Measurements from ENCODE around the gene CBX8.

The CBX8 gene

DNA sequence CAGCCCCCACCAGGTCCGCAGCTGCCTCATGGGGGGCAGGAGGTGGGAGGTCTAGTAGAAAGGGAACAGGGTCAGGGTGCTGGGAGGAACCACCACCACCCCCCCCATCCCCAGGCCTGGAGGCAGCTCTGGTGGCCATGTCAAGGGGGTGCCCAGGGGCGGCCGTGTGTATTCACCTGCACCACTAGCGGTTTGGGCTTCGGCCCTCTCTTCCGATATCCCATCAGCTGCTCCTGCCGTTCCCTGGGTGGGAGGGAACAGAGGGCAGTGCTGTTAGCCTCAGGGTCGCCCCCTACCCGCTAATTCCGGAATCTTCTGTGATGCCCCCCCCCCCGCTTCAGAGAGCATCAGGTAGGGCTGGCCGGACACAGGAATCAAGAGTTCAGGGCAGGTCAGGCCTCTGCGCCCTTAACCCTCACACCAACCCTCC, 38.6 kb upstream of the CBX8 start:
- DNase-seq (ENCODE audit: low spot score): no peak

DNA sequence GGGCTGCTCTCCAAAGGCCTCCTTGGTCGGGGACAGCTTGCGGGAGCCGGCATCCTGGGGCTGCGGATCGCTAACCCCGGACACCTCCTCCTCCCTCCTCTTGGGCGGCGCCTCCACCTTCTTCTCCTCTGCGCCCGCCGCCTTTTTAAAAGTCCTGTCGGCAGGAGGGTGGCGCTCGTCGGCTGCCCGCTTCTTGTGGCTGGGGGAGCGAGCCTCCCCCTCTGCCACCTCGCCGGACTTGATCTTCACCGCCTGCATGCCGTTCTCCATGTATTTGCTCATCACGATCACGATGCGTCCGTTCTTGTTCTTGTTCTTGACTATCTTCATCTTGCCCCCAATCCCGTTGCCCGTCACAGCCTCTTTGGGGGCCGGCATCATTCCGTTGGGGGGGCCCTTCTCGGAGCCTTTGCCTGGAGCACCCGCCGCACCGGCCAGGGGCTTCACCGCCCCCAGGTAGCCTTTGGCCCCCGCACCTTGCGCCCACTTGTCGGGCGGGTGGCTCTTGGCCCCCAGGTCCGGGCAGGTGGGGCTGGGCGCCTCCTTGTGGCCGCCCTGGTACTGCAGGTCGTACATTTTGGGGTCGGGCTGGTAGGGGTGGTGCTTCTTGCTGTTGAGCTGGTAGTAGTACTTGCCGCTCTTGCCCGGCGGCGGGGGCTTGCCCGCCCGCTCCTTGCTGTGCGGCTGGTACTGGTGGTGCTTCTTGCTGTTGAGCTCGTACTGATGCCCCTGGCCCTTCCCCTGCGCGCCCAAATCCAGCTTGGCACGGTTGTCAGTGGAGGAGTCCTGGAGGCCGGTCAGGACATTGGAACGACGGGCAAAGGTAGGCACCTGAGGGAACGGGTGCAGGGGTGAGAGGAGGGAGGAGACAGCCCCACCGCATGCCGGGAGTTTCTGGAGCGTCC, 37.9 kb upstream of the CBX8 start:
- no peak for DNase-seq (ENCODE audit: low spot score)

DNA sequence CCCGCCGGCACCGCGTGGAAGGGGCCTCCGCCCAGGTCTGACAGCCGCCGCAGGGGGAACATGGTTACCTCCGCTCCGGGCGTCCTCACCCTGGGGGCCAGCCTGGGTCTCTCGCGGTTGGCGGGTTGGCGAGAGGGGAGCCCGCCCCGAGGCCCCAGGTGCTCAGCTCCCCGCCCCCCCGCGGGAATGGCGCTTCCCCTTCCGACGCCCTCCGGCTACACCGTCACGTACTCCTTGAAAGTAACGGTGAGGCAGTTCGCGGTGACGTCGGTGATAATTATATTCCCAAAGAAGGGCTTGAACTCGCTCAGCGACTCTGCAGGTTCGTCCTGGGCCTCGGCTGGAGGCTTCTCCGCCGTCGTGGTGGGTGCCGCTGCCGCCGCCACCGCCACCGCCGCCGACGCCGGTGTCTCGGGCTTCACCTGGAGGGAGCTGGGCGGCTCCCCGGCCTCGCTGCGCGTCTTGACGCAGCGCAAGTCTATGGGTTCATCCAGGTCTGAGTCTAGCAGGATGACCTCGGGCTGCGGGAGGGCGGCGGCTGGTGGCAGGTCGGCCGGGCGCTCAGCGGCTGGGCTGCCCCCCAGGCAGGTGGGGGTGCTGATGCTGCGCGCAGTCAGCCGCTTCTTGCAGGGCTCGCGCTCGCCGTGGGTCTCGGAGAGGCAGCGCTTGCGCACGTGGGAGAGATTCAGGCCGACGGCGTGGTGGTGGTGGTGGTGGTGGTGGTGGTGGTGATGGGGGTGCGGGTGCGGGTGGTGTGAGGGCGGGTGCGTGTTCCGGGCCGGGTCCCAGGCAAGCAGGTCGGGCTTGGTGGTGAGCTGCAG, 37.1 kb upstream of the CBX8 start:
- DNase-seq (ENCODE audit: low spot score): no peak

DNA sequence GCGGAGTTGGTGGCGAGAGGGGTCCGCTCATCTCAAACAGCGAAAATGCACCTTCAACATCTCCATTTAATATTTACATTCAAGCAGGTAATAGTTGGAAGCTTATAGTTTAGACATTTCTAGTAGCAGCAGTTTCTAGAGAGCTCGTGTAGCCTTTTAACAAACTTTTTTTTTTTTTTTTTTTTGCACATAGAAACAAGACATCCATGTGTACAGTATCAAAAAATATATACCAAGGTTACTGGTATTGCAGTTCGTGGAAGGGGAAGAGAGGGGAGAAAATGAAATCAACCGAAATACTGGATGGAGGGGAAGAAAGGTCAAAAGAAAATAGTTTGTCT, 36.2 kb upstream of the CBX8 start:
- DNase-seq (ENCODE audit: low spot score): no peak

DNA sequence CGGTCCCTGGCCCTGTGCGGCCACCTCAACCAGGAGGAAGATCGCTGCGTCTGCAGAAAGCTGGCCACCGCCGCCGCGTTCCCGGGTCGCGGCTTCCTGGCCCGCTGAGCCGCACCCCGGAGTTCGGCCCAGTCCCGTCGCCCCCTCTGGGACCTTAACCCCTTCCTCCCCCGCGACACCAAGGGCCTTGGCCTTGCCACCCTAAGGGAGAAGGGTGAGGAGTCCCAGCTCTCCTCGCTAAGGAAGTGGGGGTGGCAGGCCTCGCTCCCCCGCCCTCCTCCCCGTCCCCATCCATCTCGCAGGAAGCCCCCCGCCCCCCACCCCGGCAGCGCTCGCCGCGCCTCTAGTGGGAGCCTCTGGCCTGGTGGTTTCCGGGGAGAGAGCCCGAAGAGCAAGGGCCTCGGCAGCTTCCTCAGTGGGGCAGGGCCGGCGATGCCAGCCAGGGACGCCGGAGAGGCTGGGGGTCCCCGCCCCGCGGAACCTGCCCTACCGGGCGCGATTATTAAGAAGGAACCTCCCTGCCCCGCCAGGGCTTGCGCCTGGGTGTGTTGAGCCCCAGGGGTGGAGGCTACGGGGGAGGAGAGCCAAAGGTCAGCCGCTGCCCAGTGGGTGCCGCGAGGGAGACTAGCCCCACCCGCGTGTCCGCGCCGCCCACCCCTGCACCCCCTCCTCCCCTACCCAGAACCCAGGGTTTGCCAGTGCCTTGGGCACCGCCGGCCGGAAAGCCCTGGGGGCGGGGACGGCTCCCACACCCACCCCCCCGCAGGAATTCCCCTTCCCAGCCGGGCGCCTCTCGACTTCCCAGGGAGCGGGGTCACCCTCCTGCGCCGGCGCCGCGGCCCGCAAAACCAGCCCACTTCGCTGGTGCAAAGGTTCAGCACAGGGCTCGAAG, 35.6 kb upstream of the CBX8 start:
- no peak for DNase-seq (ENCODE audit: low spot score)

DNA sequence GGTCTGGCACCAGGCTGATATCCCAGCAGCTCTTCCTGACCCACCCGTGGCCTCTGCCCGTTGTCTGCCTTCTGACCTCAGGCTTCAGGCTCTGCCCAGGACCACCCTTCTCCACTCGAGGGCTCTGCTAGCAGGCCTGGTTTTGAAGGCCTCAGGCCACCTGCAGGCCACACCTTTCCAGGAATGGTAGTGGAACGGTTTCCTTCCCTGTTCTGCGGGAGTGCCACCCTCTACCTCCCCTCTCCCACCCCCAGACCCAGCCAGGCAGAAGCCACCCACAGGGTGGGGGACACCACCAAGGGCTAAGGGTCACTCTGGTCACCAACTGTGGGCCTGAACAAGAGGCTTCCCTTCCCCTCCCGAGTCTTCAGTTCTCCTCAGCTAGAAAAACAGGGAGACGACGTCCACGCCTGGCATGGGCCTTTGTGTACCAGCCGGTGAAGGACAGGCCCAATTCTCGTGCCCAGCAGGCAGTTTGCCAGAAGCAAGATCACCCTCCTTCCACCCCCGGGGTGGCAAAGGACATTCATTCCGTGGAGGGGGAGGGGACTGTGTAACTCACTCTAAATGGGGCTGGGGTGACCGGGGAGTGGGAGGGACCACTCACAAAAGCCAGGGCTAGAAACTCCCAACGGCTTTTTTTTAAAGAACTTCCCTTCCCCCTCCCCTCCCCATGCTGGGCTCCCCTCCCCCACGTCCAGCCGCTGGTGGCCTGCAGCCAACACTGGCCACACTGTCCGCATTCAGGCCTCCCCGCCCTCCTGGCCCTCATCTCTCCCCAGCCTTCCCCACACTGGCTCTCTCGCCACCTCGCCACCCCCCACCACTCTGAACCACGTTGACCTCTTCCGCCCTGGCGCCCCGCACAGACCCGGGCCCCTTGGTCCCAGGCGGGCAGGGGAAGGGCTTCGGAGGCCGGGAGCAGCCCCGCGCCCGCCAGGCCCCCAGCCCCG, 34.7 kb upstream of the CBX8 start:
- DNase-seq (ENCODE audit: low spot score): no peak

DNA sequence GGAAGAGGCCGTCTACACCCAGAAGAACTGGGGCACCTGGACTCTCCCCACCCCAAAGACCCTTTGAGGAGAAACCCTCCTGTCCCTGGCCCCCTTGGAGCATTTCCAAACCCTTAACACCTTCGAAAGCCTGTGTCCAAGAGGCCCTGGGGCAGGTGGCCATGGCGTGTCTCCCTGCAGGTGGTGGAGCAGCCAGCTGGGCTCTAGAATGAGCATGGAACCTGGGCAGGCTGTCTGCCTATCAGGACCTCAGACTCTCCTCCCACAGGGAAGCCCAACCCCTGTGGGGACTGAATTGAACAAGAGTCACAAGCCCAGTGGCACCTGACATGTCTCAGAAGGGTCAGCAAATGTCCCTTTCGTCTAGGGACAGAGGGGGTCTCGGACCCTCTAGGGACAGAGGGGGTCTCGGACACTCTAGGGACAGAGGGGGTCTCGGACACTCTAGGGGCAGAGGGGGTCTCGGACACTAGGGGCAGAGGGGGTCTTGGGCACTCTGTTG, 33.9 kb upstream of the CBX8 start:
- no peak for DNase-seq (ENCODE audit: low spot score)

DNA sequence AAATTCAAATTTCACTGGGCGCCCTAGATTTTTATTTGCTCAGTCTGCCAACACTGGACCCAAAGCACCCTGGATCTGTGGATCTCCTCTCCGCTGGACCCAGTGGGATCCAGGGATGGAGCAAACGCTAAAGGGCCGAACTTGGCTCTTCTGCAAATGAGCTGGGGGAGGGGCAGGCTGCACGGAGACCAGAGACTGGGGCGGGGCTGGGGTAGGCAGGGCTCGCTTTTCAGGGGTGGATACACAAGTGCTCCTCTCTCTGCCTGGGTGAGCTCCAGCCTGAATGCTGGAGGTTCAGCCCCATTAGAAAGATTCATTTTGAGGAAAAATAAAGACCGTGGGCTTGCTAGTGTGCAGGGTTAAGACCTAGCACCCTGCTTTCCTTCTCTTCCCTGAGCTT, 33.4 kb upstream of the CBX8 start:
- DNase-seq (ENCODE audit: low spot score): no peak

DNA sequence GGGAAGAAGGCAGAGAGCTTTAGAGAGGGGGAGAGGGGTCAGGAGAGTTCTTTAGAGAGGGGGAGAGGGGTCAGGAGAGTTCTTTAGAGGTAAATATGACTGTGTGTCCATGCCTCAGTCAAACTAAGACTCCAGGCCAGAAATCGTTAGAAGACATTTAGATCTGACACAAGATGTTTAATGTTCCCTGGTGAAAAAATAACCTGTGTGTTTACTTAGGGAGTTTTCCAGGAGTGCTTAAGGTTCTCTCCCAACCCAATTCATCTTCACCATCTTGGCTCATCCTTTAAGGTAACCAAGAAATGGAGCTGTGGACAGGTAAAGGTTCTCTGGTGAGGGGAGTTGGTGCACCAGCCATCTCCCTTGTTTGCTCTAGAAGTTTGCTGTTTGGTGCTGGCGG, 32.6 kb upstream of the CBX8 start:
- DNase-seq (ENCODE audit: low spot score): no peak

DNA sequence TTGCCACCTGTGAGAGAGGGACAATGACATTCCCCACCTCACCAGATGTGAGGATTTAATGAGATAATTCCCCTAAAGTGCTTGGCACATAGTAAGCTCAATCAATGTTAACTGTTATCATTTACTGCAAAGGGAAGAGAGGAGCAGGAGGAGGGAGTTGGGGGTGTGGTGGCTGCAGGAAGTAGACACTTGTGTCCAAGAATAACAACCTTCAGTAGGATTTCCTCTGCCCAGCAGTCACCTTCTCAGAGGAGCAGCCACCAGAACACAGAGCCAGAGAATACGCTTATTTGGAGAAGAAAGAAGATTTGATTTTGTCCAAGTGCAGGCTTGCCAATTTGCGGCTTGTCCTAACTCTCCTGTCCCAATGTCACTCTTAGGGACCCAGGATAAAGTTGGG, 32.1 kb upstream of the CBX8 start:
- no peak for DNase-seq (ENCODE audit: low spot score)

DNA sequence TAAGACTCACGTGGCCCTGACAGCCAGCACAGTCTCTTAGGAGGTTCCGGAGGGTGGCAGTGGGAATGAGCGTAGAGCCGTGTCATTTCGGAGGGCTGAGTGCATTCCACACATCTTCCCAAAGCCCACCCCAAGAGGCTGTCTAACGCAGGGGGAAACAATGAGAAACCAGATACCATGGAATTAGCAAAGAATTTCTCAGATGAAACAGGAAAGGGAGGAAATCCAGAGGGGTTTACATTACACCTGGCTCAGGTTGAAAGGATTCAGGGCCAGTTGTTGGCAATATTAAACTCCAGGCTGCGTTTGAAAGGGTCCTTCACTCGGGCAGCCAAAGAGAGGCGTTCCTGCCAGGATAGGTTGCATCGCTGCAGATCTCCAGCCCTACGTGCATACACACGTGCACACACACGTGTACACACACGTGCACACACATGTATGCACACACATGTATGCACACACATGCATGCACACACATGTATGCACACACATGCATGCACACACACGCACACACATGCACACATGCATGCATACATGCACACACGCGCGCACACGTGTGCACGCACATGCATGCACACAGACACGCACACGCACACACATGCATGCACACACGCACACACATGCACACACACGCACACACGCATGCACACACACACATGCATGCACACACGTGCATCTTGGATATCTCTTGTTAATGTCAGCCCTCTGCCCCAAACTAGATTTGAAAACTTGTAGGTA, 30.1 kb upstream of the CBX8 start:
- DNase-seq (ENCODE audit: low spot score): no peak

DNA sequence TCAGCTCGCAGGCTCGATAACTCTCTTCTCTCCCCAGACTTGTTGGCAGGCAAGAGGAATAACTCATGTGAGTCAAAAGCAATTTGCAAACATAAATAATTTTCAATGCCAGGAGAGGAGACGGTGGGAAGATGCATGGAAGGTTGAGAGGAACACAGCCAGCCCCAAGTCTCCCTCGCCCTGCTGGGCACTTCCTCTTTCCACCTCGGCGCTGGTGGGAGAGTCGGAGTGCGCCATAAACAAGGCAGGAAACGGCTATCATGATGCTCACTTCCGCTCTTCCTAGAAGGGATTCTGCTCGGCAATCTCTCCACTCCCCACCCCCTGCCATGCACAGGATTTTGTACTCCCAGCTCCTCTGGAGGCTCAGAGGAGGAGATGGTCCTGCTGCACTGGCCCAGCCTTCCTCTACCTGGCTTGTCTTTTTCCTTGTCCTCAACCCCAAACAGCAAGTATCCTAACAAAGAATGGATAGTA, 29.4 kb upstream of the CBX8 start:
- no peak for DNase-seq (ENCODE audit: low spot score)

DNA sequence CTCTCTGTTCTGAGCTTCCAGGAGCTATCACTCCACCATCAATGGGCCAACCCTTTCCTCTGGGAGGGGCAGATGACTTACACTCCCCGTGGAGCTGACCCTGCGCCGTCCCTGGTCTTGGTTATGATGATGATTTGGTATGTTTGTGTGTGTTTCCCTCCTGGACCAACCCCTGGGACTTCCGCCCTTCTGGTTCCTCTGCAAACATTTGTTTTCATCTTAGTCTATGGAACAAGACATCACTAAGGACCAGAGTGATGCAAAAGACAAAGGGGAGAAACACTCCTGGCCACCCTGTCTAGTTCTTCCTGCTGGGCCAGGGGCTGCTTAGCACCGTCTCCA, 28.7 kb upstream of the CBX8 start:
- DNase-seq (ENCODE audit: low spot score): no peak

DNA sequence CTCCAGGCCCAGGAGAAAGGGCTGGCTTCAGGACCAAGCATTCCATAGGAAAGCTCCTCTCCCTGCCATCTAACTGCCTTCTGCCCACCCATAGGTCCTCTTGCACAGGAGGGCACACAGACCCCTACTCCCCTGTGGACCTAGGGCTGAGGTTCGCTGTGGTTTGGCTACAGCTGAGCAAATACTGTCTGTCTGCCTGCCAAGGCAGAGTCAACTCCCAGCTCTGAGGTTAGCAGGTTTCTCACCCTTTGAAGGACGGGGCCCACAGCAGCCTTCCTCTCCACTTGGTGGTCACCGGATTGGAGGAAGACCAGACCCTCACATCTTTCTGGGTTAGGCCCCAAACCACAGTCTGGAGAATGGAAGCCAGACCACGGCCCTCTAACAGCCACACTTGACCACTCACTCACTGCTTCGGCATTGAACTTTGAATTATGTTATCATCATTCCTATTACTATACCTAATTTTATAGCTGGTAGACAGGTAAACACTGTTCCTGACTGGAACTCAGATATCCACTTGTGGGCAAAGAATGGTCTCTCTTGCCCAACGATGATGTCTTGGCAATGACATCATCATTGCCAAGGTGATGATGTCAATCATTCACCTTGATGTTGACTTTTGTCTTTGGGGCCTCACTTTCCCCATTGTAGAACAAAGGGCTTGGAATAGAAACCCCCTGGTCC, 28.2 kb upstream of the CBX8 start:
- DNase-seq (ENCODE audit: low spot score): no peak

DNA sequence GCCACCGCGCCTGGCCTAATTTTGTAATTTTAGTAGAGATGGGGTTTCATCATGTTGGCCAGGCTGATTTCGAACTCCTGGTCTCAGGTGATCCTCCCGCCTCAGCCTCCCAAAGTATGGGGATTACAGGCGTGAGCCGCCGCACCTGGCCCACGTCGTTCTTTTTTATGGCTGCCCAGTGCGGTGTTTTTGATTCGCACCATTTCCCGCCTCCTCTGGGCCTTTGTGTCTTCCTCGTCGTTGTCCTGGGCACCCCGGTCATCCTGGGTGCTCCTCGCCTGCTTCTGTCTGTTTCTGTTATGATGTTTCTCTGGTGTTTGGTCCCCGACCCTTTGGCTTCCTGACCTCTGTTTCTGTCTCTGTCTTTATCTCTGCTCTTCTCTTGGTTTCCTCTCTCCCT, 27.4 kb upstream of the CBX8 start:
- no peak for DNase-seq (ENCODE audit: low spot score)

DNA sequence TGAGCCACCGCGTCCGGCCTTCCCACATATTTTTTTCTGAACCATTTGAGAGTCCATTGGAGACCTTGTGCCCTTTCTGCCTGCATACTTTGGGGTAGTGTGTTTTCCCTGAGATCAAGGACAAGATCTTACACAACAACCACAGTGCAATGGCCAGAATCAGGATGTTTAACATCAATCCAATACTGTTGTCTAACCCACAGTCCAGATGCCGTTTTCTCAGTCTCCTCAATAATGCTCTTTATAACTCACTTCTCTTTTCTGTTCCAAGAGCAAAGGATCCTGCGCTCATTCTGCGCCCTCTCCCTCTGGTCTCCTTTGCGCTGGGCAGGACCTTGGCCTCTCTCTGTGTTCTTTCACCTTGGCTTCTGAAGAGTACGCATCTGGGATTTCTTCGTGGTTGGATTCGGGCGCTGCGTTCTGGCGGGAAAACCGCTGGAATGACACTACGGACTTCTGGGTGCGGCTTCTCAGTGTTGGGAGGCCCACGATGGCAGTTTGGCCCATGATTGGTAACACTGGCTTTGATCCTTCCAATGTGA, 25.8 kb upstream of the CBX8 start:
- DNase-seq (ENCODE audit: low spot score): no peak

DNA sequence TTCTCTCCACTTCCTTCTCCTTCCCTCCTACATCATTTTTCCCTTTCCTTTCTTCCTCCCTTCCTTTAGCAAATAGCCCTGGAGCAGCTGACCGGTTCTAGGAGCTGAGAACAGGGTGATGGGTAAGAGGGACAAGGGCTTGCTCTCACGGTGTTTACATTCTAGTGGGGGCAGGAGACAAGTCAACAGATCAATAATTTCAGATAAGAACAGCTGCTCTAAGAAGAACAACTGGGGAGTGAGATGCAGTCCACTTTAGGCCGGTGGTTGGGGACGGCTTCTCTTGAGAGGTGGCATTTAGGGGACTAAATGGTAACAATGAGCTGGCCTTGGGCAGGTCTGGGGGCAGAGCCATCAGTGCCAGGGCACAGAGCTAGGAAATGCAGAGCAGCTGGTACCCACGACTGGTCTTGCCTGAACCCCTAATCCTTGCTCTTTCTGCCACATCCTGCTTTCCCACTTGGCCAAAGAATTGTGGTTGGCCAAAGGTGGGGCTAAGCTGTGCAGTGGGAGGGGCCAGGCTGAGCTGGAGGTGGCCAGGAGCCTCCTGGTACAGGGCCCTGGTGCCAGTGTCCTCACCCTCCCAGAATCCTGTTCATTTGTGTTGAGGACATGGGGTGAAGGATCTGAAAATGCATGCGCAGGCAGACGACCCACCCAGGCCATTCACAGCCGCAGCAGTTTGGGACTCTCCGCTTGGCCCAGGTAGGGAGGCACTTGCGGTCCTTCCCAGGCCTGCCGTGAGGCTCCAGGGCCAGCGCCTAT, 24.6 kb upstream of the CBX8 start:
- DNase-seq (ENCODE audit: low spot score): no peak

DNA sequence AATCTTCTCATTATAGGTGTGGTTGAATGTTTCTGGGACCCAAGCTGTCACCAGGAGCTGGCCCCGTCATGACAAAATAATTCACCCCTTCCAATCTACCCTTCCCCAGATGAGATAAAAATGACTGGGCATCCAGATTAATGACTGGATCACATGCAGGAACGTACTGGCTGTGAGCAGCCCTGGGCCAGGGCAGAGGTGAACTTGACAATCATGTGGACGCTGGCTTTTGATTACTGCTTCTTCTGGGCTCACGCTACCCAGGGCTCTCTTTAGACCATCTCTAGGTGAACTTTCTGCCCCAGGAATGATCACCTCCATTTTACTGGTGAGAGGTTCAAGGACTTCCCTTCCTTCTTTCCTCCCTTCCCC, 24.1 kb upstream of the CBX8 start:
- no peak for DNase-seq (ENCODE audit: low spot score)
